Tibial nerve (tissue), 4 donors: ENCODE results near the gene F5. TPM values are rescaled to one million over a fixed set of nuclear protein-coding genes. Genes with fewer than 3 reads are reported as not detected.
"Not testable (repeated sequence)": the region's sequence is repeated elsewhere in the genome, so short reads cannot be mapped to it uniquely, and the experiment has no call there.

Experiments
- DNase-seq, 2 donors: peaks; one replicate each; pipeline ENCODE4 v3.0.0-alpha.2; 2019; ENCODE audit warnings: low spot score in 2 of 2
- H3K27ac ChIP-seq, 4 donors: fragments of 200-600 bp; sonication (generic) in 3 of 4; one replicate each; pipeline ENCODE4 v1.5.1; 2017 to 2019; ENCODE audit warnings: mild to moderate bottlenecking in 1 of 4
- H3K27me3 ChIP-seq, 2 donors: fragments of 200-600 bp; sonication (generic) in 1 of 2; one replicate each; pipeline versions ENCODE4 v1.5.1 to v1.6.0; 2017 to 2019
- H3K36me3 ChIP-seq, 3 donors: fragments of 200-600 bp; sonication (generic); one replicate each; pipeline ENCODE4 v1.5.1; 2018 to 2019
- H3K4me1 ChIP-seq, 4 donors: fragments of 200-600 bp; sonication (generic) in 3 of 4; one replicate each; pipeline ENCODE4 v1.5.1; 2017 to 2019
- H3K4me3 ChIP-seq, 4 donors: fragments of 200-600 bp; sonication (generic) in 3 of 4; one replicate each; pipeline ENCODE4 v1.5.1; 2017 to 2019; ENCODE audit warnings: mild to moderate bottlenecking in 1 of 4, moderate library complexity in 1 of 4
- H3K9me3 ChIP-seq, 4 donors: fragments of 200-600 bp; sonication (generic) in 3 of 4; one replicate each; pipeline ENCODE4 v1.5.1; 2017 to 2019
- EP300 ChIP-seq, 2 donors: sonication (generic); formaldehyde crosslinking; IDR thresholded peaks; one replicate each; pipeline ENCODE4 v1.6.1; 2017; ENCODE audit warnings: antibody characterized with exemption in 2 of 2, mild to moderate bottlenecking in 1 of 2
- POLR2A ChIP-seq, 2 donors: fragments of 450-650 bp; IDR thresholded peaks; one replicate each; pipeline ENCODE4 v1.6.1; 2017; ENCODE audit warnings: antibody characterized with exemption in 2 of 2, mild to moderate bottlenecking in 2 of 2, moderate library complexity in 2 of 2
- WGBS, 2 donors: methylation state at CpG; one replicate each; pipeline ENCODE4 v1.1.5; 2018; 5-methylcytosine and 5-hydroxymethylcytosine counted together
- total RNA-seq, 4 donors: library from RNA; depleted of rRNA; stranded (reverse); fragments of >200 nt; gene quantifications; one replicate each; pipeline ENCODE4 v1.1.0, GENCODE V29; 2016
- TF ChIP-seq, protein P1 (sequence below), 5 experiments: fragments of 200-600 bp in 3 of 5; fragments of 450-650 bp in 2 of 5; sonication (generic) in 3 of 5; IDR thresholded peaks; one replicate each; pipeline ENCODE4 v1.5.1; 2016 to 2019; ENCODE audit warnings: antibody characterized with exemption in 5 of 5, mild to moderate bottlenecking in 3 of 5, moderate library complexity in 2 of 5

F5 gene
- total RNA-seq, 4 donors from 2014 or later = 0.42 to 0.98 (median 0.60) TPM; not detected in 1

DNA sequence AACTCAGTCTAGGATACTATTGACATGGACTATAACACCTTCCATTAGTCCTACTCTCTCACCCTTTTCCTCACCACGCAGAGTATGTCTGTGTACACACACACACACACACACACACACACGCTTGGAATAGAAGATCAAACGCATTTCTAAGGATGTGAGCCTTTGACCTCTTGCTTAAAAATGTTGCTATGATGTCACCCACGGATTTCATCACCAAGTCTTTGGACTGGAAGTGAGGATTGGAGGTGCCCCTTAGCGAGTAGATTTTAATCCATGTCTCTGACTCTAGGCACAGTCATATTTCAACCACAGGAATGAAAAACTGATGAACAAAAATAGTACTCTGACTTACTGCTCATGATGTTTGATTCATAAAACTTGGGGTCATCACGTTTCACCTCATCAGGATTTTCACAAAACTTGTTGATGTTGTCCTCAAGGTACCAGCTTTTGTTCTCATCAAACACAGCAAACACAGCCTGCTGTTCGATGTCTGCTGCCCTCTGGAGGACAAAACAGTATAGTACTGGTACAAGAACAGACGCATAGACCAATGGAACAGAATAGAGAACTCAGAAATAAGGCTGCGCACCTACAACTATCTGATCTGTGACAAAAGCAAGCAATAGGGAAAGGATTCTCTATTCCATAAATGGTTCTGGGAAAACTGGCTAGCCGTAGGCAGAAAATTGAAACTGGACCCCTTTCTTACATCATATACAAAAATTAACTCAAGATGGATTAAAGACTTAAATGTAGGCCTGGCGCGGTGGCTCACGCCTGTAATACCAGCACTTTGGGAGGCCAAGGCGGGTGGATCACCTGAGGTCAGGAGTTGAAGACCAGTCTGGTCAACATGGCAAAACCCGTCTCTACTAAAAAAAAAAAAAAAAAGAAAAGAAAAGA is 39.9 kb downstream of the F5 start:
- peak in 1 of 2 donors; percentile 91 for DNase-seq
- H3K36me3 ChIP-seq = no peaks in the 10 kb centered on the region
- WGBS, 2 donors = 50 to 55% methylated on average over 15 of the region's 15 CpGs
- no peaks in the 10 kb centered on the region for H3K27me3 ChIP-seq
- H3K9me3 ChIP-seq = no peaks in the 10 kb centered on the region
- H3K27ac ChIP-seq = peak overlapping the region in 1 of 4 donors; percentile 13
- H3K4me1 ChIP-seq = no peaks in the 10 kb centered on the region
- peak in 1 of 2 donors; percentile 65 for TF ChIP-seq EP300 (IDR thresholded peaks at IDR 0.05)
- TF ChIP-seq, protein P1, sequence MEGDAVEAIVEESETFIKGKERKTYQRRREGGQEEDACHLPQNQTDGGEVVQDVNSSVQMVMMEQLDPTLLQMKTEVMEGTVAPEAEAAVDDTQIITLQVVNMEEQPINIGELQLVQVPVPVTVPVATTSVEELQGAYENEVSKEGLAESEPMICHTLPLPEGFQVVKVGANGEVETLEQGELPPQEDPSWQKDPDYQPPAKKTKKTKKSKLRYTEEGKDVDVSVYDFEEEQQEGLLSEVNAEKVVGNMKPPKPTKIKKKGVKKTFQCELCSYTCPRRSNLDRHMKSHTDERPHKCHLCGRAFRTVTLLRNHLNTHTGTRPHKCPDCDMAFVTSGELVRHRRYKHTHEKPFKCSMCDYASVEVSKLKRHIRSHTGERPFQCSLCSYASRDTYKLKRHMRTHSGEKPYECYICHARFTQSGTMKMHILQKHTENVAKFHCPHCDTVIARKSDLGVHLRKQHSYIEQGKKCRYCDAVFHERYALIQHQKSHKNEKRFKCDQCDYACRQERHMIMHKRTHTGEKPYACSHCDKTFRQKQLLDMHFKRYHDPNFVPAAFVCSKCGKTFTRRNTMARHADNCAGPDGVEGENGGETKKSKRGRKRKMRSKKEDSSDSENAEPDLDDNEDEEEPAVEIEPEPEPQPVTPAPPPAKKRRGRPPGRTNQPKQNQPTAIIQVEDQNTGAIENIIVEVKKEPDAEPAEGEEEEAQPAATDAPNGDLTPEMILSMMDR (IDR thresholded peaks at IDR 0.05) = peak; percentile 73 to 89 (median 80)
- no peak for TF ChIP-seq POLR2A (IDR thresholded peaks at IDR 0.05)
- no peak overlapping the region for H3K4me3 ChIP-seq

DNA sequence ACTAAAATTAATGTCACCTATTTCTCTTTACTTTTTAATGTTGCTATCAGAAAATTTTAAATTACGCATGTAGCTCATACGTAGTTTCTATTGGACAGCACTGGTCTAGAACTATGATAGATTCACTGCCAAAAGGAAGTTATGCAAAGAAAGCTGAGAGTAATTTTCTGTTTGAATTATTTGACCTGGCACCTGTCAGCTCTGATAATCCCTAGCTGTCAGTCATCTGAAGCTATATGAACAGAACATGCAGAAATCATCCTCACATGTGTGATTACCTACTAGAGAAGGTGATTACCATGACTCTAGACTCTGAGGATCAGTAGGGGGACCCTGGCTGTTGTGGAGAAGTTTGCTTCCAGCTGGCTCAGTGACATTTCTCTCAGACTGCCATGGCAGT is 40.8 kb downstream of the F5 start:
- H3K9me3 ChIP-seq = no peaks in the 10 kb centered on the region
- no peak for DNase-seq
- no peaks in the 10 kb centered on the region for H3K36me3 ChIP-seq
- WGBS, 2 donors = 88 to 92% methylated on average over 2 of the region's 2 CpGs
- H3K4me3 ChIP-seq = no peak overlapping the region
- peak overlapping the region in 1 of 4 donors; percentile 13 for H3K27ac ChIP-seq
- H3K4me1 ChIP-seq = no peaks in the 10 kb centered on the region
- TF ChIP-seq, protein P1 (IDR thresholded peaks at IDR 0.05) = no peak
- TF ChIP-seq POLR2A (IDR thresholded peaks at IDR 0.05) (no peak), EP300 (IDR thresholded peaks at IDR 0.05) (no peak)
- H3K27me3 ChIP-seq = no peaks in the 10 kb centered on the region

DNA sequence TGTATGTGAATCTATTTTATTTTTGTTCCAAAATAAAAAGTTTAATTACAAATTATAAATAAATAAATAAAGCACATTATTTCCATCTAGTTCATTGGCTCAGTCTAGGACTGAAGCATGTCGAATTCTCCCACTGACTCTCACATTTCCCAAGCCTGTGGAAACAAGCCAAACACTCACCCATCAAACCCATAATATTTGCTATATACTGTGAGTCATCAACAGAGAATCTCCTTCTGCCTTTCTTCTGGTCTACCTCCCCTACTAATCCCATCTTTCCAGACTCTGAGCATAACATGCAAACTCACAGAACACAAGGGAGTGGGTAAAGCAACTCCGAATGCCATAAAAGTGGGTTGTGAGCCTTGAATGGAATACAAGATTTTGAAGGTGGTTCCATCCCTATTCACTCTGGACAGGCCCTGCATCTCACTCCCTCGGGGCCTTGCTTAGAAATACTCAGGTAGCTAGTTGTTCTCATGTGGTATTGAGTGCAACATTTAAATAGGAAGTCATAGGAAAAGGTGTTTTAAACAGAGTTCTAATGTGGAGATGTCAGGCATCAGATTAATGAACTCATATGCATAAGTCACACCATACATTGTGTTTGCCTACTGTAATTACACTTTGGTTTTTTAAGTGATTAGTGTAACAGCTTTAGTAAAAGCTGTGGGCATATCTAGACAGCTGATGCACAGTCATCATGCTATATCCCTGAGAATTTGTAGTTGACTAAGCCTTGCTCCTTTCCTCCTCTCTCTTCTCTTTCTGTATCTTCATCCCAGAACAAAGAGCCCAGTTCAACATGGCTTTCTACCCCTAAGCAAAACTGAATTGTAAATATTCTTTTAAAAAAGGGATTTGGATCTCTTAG is 47.0 kb downstream of the F5 start:
- no peak overlapping the region for H3K4me3 ChIP-seq
- H3K36me3 ChIP-seq = no peaks in the 10 kb centered on the region
- H3K27ac ChIP-seq = no peak overlapping the region
- DNase-seq = no peak
- TF ChIP-seq, protein P1 (IDR thresholded peaks at IDR 0.05) = no peak
- no peak for TF ChIP-seq POLR2A (IDR thresholded peaks at IDR 0.05)
- no peak for TF ChIP-seq EP300 (IDR thresholded peaks at IDR 0.05)
- H3K4me1 ChIP-seq = no peaks in the 10 kb centered on the region
- H3K9me3 ChIP-seq = no peaks in the 10 kb centered on the region
- 71 to 80% methylated on average over 3 of the region's 3 CpGs for WGBS, 2 donors
- H3K27me3 ChIP-seq = no peaks in the 10 kb centered on the region

DNA sequence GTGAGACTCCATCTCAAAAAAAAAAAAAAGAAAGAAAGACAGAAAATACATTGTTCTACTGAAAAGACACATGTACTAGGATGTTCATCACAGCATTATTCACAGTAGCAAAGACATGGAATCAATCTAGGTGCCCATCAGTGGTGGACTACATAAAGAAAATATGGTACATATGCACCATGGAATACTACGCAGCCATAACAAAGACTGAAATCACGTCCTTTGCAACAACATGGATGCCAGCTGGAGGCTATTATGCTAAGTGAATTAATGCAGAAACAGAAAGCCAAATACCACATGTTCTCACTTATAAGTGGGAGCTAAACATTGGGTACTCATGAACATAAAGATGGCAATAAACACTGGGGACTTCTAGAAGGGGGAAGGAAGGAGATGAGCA is 51.6 kb downstream of the F5 start:
- Histone ChIP-seq H3K27ac (no peak overlapping the region), H3K4me1 (no peaks in the 10 kb centered on the region), H3K27me3 (no peaks in the 10 kb centered on the region), H3K4me3 (no peak overlapping the region), H3K9me3 (peaks cover 0 to 5% (median 1%) of the 10 kb centered on the region in 4 donors), H3K36me3 (no peaks in the 10 kb centered on the region)
- 85 to 87% methylated on average over 2 of the region's 2 CpGs for WGBS, 2 donors
- no peak for TF ChIP-seq EP300 (IDR thresholded peaks at IDR 0.05)
- no peak for DNase-seq

DNA sequence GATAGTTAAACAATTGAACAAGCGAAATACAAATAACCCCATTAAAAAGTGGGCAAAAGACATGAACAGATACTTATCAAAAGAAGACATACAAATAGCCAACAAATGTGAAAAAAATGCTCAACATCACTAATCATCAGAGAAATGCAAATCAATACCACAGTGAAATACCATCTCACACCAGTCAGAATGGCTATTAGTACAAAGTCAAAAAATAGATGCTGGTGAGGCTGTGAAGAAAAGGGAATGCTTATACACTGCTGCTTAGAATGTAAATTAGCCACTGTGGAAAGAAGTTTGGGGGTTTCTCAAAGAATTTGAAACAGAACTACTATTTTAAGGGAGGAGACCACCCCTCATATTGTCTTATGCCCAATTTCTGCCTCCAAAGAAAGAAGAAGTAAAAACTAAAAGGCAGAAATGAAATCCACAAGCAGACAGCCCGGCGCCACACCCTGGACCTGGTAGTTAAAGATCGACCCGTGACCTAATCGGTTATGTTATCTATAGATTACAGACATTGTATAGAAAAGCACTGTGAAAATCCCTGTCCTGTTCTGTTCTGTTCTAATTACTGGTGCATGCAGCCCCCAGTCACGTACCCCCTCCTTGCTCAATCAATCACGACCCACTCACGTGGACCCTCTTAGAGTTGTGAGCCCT is 52.6 kb downstream of the F5 start:
- H3K36me3 ChIP-seq, DNase-seq, H3K27ac ChIP-seq, H3K4me3 ChIP-seq, H3K4me1 ChIP-seq, H3K27me3 ChIP-seq, H3K9me3 ChIP-seq: not testable (repeated sequence)
- 89% methylated on average over 9 of the region's 9 CpGs for WGBS, 2 donors
